HepG2 (cell line): ENCODE results near the gene CKAP2L. TPM values are rescaled to one million over a fixed set of nuclear protein-coding genes. Genes with fewer than 3 reads are reported as not detected.

Experiments used
- ATAC-seq: fragments of 200-7000 bp; cut with Tn5 transposase; 3 replicates; pipeline ENCODE4 v1.9.1; 2020; ENCODE audit warnings: mild to moderate bottlenecking, moderate library complexity
- BruUV-seq: library from RNA; stranded (reverse); fragments of 400-500 nt; replicated peaks from 2 replicates; lab custom pipeline; 2021; lab: Mats Ljungman, UMichigan
- CTCF ChIA-PET: fragments of 300-600 bp; formaldehyde crosslinking; extraction: SDS; loops from one replicate; lab custom pipeline; 2021; ENCODE audit warnings: low total read pairs, inconsistent platforms, low intra/inter-chr PET ratio; lab: Yijun Ruan, JAX
- POLR2A ChIA-PET: fragments of 350-600 bp; sonication (Branson Sonifier 250); formaldehyde crosslinking; loops from one replicate; lab custom pipeline; 2020; ENCODE audit warnings: antibody characterized with exemption, inconsistent platforms; lab: Yijun Ruan, JAX
- DNase-seq: peaks from one replicate; pipeline ENCODE4 v3.0.0-alpha.2; 2015; ENCODE audit warnings: low spot score
- FAIRE-seq: peaks from 3 replicates; lab custom pipeline; 2011; peaks lifted over from hg19 to GRCh38; lab: Jason Lieb, UNC
- H2AFZ ChIP-seq: one replicate; pipeline ENCODE4 v1.6.1; 2011; ENCODE audit warnings: low read length, inconsistent platforms
- H3K27ac ChIP-seq: fragments of 300-600 bp; 3 replicates; pipeline ENCODE4 v1.8.0; 2011; ENCODE audit warnings: mixed run types, mild to moderate bottlenecking, mixed read lengths, low read length, inconsistent platforms; ENCODE audit not compliant: insufficient read depth; ENCODE audit errors: extremely low read length
- H3K27me3 ChIP-seq, 2 experiments: fragments of 200-600 bp in 1 of 2; 2 replicates in 1 of 2; 3 replicates in 1 of 2; pipeline versions ENCODE4 v1.6.0 to v1.8.0; 2011; ENCODE audit warnings: low read length in 2 of 2, mild to moderate bottlenecking in 2 of 2, moderate library complexity in 2 of 2, inconsistent platforms in 1 of 2; ENCODE audit not compliant: insufficient read depth in 2 of 2, control insufficient read depth in 1 of 2
- H3K36me3 ChIP-seq, 2 experiments: fragments of 200-600 bp in 1 of 2; replicated peaks in 1 of 2; 2 replicates in 1 of 2; 3 replicates in 1 of 2; pipeline versions ENCODE4 v1.5.1 to v1.8.0; 2011; ENCODE audit warnings: low read length in 2 of 2, inconsistent platforms in 1 of 2; ENCODE audit not compliant: insufficient read depth in 2 of 2, control insufficient read depth in 1 of 2
- H3K4me1 ChIP-seq: 2 replicates; pipeline ENCODE4 v1.5.1; 2012; ENCODE audit warnings: low read length, inconsistent platforms; ENCODE audit not compliant: insufficient read depth
- H3K4me2 ChIP-seq: 2 replicates; pipeline ENCODE4 v1.6.0; 2011; ENCODE audit warnings: low read depth, low read length, inconsistent platforms
- H3K4me3 ChIP-seq, 3 experiments: fragments of 200-600 bp in 1 of 3; sonication (generic), shearing (Covaris generic) in 1 of 3; replicated peaks in 1 of 3; 2 replicates each; pipeline ENCODE4 v1.5.1; 2011 to 2016; ENCODE audit warnings: low read length in 3 of 3, inconsistent platforms in 2 of 3, low read depth in 2 of 3, mild to moderate bottlenecking in 2 of 3, control low read depth in 1 of 3, mixed read lengths in 1 of 3; ENCODE audit not compliant: insufficient read depth in 1 of 3
- H3K79me2 ChIP-seq: one replicate; pipeline ENCODE4 v1.6.1; 2011; ENCODE audit warnings: low read length, inconsistent platforms; ENCODE audit not compliant: insufficient read depth
- H3K9ac ChIP-seq: 2 replicates; pipeline ENCODE4 v1.6.0; 2011; ENCODE audit warnings: mild to moderate bottlenecking, low read depth, low read length, inconsistent platforms; ENCODE audit not compliant: insufficient read depth
- H3K9me3 ChIP-seq: 2 replicates; pipeline ENCODE4 v1.5.1; 2012; ENCODE audit warnings: mild to moderate bottlenecking, low read length
- H4K20me1 ChIP-seq: 2 replicates; pipeline ENCODE4 v1.6.0; 2011; ENCODE audit warnings: inconsistent platforms, mild to moderate bottlenecking, low read length, moderate library complexity; ENCODE audit not compliant: insufficient read depth
- BHLHE40 ChIP-seq: IDR thresholded peaks from 2 replicates; pipeline ENCODE4 v1.6.1; 2011; ENCODE audit warnings: low read length, improper control_type of control experiment
- CENPX ChIP-seq: sonication (generic); formaldehyde crosslinking; IDR thresholded peaks from 2 replicates; pipeline ENCODE4 v1.9.0; 2021; ENCODE audit warnings: mild to moderate bottlenecking, missing genetic modification reagents, moderate library complexity
- CREB3 ChIP-seq: sonication (generic); formaldehyde crosslinking; IDR thresholded peaks from 2 replicates; pipeline ENCODE4 v1.5.0; 2020; ENCODE audit warnings: missing genetic modification reagents
- EHMT2 ChIP-seq: fragments of 200-600 bp; sonication (generic); IDR thresholded peaks from 2 replicates; pipeline ENCODE4 v1.7.0; 2017; ENCODE audit warnings: antibody characterized with exemption, low read depth, low read length, borderline replicate concordance
- KDM6A ChIP-seq: IDR thresholded peaks from 2 replicates; pipeline ENCODE4 v1.6.1; 2016; ENCODE audit warnings: low read depth
- MYC ChIP-seq: sonication (generic); formaldehyde crosslinking; IDR thresholded peaks from 2 replicates; pipeline ENCODE4 v1.9.0; 2021; ENCODE audit warnings: missing genetic modification reagents, borderline replicate concordance
- MYPOP ChIP-seq: sonication (generic); formaldehyde crosslinking; IDR thresholded peaks from 2 replicates; pipeline ENCODE4 v1.8.1; 2023; ENCODE audit warnings: mild to moderate bottlenecking, moderate library complexity, missing genetic modification reagents
- NFKB2 ChIP-seq: sonication (generic); formaldehyde crosslinking; IDR thresholded peaks from 2 replicates; pipeline ENCODE4 v1.4.0; 2020; ENCODE audit warnings: missing genetic modification reagents, borderline replicate concordance
- POLR2A ChIP-seq, 2 experiments: IDR thresholded peaks; 2 replicates each; pipeline ENCODE4 v1.6.1; 2011; ENCODE audit warnings: low read depth in 2 of 2, low read length in 2 of 2, mild to moderate bottlenecking in 1 of 2, moderate library complexity in 1 of 2; ENCODE audit not compliant: insufficient read depth in 1 of 2
- SNAPC4 ChIP-seq: sonication (generic); formaldehyde crosslinking; IDR thresholded peaks from 2 replicates; pipeline ENCODE4 v1.4.0; 2020; ENCODE audit warnings: mild to moderate bottlenecking, missing genetic modification reagents
- SUZ12 ChIP-seq: fragments of 150-350 bp; IDR thresholded peaks from 2 replicates; pipeline ENCODE4 v1.6.1; 2014; ENCODE audit warnings: low read depth, low read length
- TAF1 ChIP-seq: sonication (generic); formaldehyde crosslinking; IDR thresholded peaks from 2 replicates; pipeline ENCODE4 v1.4.0; 2020; ENCODE audit warnings: missing genetic modification reagents
- TERF1 ChIP-seq: sonication (generic); formaldehyde crosslinking; IDR thresholded peaks from 2 replicates; pipeline ENCODE4 v1.8.0; 2022; ENCODE audit warnings: mild to moderate bottlenecking, missing genetic modification reagents, moderate library complexity
- ZNF33A ChIP-seq: sonication (generic); formaldehyde crosslinking; IDR thresholded peaks from 2 replicates; pipeline ENCODE4 v1.5.1; 2020; ENCODE audit warnings: missing genetic modification reagents, mild to moderate bottlenecking, moderate library complexity, borderline replicate concordance
- ZNF644 ChIP-seq: IDR thresholded peaks from 2 replicates; pipeline ENCODE4 v1.6.1; 2016; ENCODE audit warnings: low read depth
- ZNF720 ChIP-seq: sonication (generic); formaldehyde crosslinking; IDR thresholded peaks from 2 replicates; pipeline ENCODE4 v1.4.0; 2020; ENCODE audit warnings: missing genetic modification reagents
- WGBS: methylation state at CpG from one replicate; pipeline ENCODE4 v1.1.6; 2017; ENCODE audit warnings: low lambda C conversion rate; 5-methylcytosine and 5-hydroxymethylcytosine counted together
- in situ Hi-C: cut with HindIII; loops from 2 replicates; pipeline ENCODE4 v1.10.0; 2017; ENCODE audit warnings: low pct_unique_long_range_greater_than_20kb; ENCODE audit not compliant: extremely low pct_ligation_motif_present
- intact Hi-C: fragments of 100-400 bp; cut with micrococcal nuclease; formaldehyde crosslinking; loops from one replicate; pipeline ENCODE4 v1.10.0; 2022; ENCODE audit not compliant: unreplicated experiment
- polyA plus RNA-seq, 8 experiments: library from polyadenylated mRNA; depleted of rRNA in 3 of 8; stranded (reverse) in 7 of 8; unstranded in 1 of 8; fragments of >200 nt; fragmentation: Illumina TruSeq in 4 of 8; extraction: Trizol in 4 of 8; gene quantifications; 2 replicates each; pipeline versions ENCODE4 v1.2.1 to v1.2.3, GENCODE V29; 2011 to 2016; ENCODE audit warnings: low read depth in 4 of 8, missing spikeins in 1 of 8, mixed read lengths in 1 of 8; ENCODE audit not compliant: insufficient read depth in 1 of 8
- total RNA-seq, 5 experiments: library from RNA; depleted of rRNA; stranded (reverse); fragments of >200 nt; fragmentation: Illumina TruSeq; extraction: Trizol; gene quantifications; 2 replicates each; pipeline ENCODE4 v1.2.3, GENCODE V29; 2016; ENCODE audit warnings: low read depth in 1 of 5

The CKAP2L gene
- total and polyA plus RNA-seq, 2 of the 13 experiments (the other 11 are each of a cell fraction or from before 2014, with no cell fraction given), result 7.1 to 9.5 TPM

- TF ChIP-seq KDM6A (CRISPR knock-in tag), result no peak
These were observed 51.4 kb downstream of the CKAP2L start (continued) for GRCh38 chr2:112712903-112713584.

GRCh38 chr2:112712465-112712864 is 51.9 kb downstream of the CKAP2L start:
- H3K79me2 ChIP-seq, result no peaks in the 10 kb centered on the region
- H3K4me2 ChIP-seq, result peak overlapping the region; percentile 54; the same call in 1 of the 2 replicates
- ATAC-seq (no peak), FAIRE-seq (no peak), DNase-seq (no peak)
- H3K9ac ChIP-seq, result no peak overlapping the region
- H3K27me3 ChIP-seq, result peaks cover 2 to 24% of the 10 kb centered on the region in 2 experiments; a peak in 4 of 5 replicates
- H2AFZ ChIP-seq, result no peak overlapping the region
- H3K4me3 ChIP-seq, result no peak overlapping the region
- no TSS peak for BruUV-seq
- no peak overlapping the region for H3K27ac ChIP-seq
- no peaks in the 10 kb centered on the region for H3K9me3 ChIP-seq
- in situ Hi-C loops (no loop called here), intact Hi-C loops (no loop called here)
- ChIA-PET CTCF (no interaction called here), POLR2A (interaction anchor here (1.1 to 1.3 kb wide), 2 partner anchors 13 to 68 kb away, joined by 3 to 7 read pairs; no protein-coding TSS in a partner anchor)
- peaks cover 15% of the 10 kb centered on the region for H3K4me1 ChIP-seq
- WGBS, result 29% methylated on average over 3 of the region's 3 CpGs
- H4K20me1 ChIP-seq, result no peaks in the 10 kb centered on the region
- no peaks in the 10 kb centered on the region for H3K36me3 ChIP-seq
- no peak for TF ChIP-seq CENPX
- no peak for TF ChIP-seq ZNF33A
- no peak for TF ChIP-seq BHLHE40
- no peak for TF ChIP-seq SUZ12
- TF ChIP-seq EHMT2, result no peak
- no peak for TF ChIP-seq SNAPC4 (CRISPR knock-in tag)
- TF ChIP-seq TERF1 (CRISPR knock-in tag), result no peak
- TF ChIP-seq ZNF720, result no peak
- no peak for TF ChIP-seq CREB3 (CRISPR knock-in tag)
- no peak for TF ChIP-seq TAF1
- TF ChIP-seq MYC (CRISPR knock-in tag), result no peak
- TF ChIP-seq MYPOP (CRISPR knock-in tag), result no peak
- no peak for TF ChIP-seq NFKB2 (CRISPR knock-in tag)
- TF ChIP-seq POLR2A (IDR thresholded peaks at IDR 0.05; ENCODE audit: insufficient read depth in 1 of 2, low read depth in 2 of 2, low read length in 2 of 2), result no peak
- no peak for TF ChIP-seq ZNF644 (CRISPR knock-in tag)
